Iris pigment epithelial cell (primary cell): ENCODE results near the gene PRDM12.

Experiments
- DNase-seq: peaks from one replicate; pipeline ENCODE4 v3.0.0-alpha.2; 2011; ENCODE audit warnings: low read depth

The PRDM12 gene

DNA sequence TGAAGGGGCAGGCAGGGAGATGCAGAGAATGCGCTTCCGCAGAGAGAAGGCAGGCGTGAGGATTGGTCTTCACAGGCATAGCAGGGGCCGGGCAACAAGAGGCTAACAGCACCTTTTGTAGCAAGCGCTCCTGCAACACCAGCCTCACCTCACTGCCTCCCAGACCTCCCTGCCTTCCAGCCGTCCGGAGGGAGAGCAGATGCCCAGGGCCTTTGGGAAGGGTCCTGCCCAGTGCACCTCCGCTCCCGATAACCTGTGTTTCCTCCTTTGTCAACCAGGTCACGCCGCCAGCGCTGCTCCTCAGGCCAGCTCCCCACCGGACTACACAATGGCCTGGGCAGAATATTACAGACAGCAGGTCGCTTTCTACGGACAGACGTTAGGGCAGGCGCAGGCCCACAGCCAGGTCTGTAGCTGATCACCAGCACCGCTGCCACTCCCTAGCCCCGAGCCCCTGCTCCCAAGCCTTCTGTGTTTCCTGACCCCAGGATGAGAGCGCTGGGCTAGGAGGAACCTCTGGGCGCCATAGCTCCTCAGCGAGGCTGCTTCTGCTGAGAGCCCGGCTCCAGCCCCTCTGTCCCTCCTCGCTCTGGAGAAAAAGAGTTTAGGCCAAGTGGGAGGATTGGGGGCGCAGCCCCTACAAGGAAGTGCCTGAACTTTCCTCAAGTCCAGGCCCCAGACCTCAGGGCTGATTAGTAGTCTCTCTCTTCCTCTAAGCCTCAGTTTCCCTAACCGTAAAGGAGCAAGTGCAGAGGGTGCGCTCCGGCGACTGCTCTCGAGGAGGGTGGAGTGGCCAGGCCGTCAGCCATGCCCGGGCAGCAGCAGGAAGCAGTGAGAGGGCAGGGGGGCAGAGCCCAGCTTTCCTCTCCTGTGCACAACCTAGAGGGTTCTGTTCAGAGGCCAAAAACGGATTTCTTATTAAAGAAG is 28.4 kb upstream of the PRDM12 start:
- DNase-seq = no peak

DNA sequence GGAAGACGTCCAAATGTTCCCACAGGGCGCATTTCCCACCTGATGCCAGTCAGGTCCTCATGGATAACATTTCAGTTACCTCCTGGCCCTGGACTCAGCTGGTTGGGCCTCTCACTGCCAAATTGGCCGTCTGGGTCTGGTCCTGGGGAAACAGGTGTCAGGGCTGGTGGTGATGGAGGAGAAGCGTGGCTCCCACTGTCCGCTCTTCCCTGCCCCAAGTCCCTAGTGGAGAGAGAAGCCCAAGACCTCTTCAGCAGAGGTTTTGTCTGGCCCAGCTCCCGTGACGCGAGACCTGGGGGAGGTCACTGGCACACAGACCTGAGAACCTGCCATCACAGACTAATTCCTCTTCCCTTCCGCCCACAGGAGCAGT is 27.8 kb upstream of the PRDM12 start:
- no peak for DNase-seq

DNA sequence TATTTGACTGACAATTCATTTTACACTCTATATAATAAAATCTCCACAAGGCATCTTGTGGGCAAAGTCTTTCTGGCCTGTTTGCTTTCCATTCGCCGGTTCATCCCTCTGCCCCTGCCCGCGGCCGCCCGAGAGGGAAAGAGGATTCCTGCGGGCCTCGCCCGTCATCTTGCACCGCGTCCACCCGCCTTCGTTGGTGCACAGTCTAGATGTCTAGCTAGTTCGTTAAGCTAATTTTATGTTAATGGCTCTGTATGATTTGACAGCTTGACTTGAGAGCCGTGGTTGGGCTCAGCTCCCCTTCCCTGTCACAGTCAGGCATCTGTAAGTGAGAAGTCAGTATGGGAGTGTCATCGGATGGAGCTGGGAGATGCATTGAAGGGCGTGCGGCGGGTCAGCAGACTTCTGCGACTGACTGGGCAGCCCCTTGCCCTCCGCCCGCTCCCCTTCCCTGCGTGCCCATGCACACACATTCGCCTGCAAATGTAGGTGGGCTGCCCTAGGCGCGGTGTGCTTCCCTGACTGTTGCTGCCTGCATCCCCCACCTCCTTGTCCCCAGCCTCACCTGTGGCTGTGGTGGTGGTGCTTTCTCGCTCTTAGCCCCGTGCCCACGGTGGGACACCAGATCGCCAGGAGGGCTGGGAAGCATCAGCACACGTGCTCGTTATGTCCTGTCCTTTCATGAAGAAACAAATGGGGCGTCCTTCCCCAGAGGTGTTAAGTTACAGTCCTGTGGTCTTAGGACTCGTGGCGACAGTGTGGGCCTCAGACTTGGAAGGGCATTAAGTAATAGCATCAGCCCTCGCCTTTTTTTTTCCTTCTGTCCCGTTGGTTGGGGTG is 25.9 kb upstream of the PRDM12 start:
- no peak for DNase-seq

DNA sequence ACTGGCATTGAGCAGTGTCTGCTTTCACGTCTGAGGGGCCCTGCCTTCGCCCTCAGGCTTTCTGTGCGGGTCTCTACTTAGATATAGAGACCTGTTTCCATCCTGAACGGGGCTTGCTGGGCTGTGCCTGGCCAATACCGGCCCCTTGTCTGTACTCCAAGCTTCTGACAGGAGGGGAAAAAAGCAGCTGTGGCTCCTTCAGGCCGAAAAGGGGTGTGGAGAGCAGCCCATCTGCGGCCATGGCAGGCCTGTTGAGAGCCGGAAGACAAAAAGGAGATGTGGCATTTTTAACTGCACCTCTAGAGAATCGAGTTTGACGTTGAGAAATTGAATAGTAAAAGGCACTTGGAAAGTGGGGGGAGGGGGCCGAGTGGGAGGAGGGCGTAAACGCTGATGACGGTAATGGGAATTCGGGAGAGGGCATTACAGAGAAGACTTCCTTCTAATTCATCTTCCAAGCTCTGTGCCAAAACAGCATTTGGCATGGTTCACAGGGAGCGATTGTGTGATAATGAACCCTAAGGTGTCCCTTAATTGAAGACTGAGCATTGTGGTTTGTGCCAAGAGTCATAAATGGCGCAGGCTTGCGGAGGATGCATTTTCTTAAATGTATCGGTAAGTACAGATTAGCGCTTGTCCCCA is 25.1 kb upstream of the PRDM12 start:
- no peak for DNase-seq

DNA sequence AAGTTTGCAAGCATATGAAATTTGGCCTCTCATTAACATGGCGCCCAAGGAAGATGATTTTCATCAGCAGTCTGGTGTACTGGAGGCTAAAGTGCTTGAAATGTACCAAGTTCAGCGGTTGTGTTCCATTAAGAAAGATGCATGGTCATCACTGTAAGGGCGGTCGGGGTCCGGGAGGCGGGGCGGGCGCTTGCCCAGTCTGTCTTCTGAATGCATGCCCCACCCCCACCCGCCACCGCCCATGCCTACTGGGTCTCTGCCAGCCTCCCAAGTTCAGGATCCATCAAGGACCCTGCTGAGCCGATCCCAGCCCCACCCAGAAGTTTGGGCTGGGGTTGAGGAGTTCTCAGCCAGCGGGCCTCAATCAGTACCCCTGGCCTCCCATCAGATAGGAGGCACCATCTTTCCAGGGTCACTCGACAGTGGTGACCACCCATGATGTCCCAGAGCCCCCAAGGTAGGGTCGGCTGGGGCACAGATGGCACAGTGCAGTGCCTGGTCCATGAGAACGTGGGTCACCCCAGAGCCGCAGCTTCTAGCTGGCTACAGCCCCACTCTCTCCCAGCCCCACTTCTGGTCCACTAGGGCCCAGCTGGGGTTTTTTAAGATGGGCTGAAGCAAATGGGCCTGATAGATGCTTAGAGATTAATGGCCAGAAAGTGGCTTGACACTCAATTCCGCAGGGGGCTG is 24.4 kb upstream of the PRDM12 start:
- no peak for DNase-seq

DNA sequence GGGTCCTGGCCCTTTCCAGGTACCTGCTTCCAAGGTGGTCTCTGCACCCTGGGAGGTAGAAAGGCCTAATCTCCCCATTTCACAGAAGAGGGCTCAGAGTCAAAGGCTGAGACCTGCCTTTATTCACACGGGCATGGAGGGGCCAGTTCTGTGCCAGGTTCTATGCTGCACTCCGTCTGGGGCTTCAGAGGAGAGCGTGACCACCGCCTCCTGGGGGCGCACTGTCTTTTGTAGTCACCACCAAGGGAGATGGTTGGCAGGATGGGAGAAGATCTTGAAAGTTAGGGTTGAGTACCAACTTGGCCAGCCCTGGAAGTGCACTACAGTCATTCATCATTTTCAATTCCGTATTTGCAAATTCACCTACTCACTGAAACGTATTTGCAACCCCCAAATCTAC is 23.7 kb upstream of the PRDM12 start:
- no peak for DNase-seq

DNA sequence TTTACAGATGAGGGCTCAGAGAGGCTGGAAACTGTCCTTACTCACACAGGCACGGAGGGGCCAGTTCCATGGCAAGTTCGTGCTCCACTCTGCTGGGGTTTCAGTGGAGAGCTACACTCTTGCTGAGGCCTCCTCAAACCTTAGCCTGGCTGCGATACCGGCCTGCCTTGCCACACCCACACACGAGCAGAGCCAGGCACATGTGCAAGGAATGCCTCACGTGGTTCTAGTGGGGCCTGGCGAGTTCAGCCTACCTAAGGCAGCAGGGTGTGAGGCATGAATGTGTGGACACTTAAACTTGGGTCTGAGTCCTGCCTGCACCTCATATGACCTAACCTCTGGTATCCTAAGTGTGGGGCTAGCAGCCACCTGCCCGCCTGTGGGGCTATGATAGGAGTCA is 21.5 kb upstream of the PRDM12 start:
- DNase-seq = no peak

DNA sequence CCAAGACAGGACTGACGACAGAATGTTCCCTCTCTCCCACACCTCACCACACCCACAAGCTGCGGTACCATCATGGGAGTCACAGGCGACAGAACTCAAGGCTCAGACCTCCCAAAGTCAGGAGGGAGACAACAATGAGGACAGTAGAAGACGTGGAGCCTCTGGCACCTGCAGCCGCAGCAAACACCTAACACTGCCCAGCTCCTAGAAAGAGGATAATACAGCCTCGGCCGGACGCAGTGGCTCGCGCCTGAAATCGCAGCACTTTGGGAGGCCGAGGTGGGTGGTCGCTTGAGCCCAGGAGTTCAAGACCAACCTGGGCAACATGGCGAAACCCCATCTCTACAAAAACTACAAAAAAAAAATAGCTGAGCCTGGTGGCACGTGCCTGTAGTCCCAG is 13.2 kb upstream of the PRDM12 start:
- no peak for DNase-seq

DNA sequence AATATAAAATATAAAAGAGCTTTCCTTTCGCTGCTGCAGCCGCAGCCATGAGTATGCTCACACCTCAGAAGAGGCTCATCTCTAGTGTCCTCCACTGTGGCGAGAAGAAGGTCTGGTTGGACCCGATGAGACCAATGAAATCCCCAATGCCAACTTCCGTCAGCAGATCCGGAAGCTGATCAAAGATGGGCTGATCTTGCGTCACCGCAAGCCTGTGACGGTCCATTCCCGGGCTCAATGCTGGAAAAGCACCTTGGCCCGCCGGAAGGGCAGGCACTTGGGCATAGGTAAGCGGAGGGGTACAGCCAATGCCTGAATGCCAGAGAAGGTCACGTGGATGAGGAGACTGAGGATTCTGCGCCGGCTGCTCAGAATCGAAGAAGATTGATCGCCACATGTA is 12.6 kb upstream of the PRDM12 start:
- DNase-seq = no peak

DNA sequence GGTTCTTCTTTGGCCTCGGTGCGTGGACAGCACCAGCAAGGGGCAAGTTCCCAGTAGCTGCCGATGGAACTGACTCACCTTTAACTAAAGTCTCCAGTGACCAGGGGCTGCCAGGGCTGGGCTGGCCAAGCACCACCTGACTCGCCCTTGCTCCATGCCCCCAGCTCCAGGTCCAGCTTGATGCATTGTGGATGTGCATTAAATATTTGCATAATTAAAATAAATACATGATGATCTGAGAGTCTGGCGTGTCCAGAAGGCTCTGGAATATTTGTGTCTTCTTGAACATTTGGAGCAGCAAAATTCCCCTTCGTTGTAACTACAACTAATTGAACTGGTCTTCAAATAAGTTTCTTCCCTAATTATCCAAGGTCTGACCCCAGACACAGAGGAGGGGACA is 9.5 kb upstream of the PRDM12 start:
- no peak for DNase-seq

DNA sequence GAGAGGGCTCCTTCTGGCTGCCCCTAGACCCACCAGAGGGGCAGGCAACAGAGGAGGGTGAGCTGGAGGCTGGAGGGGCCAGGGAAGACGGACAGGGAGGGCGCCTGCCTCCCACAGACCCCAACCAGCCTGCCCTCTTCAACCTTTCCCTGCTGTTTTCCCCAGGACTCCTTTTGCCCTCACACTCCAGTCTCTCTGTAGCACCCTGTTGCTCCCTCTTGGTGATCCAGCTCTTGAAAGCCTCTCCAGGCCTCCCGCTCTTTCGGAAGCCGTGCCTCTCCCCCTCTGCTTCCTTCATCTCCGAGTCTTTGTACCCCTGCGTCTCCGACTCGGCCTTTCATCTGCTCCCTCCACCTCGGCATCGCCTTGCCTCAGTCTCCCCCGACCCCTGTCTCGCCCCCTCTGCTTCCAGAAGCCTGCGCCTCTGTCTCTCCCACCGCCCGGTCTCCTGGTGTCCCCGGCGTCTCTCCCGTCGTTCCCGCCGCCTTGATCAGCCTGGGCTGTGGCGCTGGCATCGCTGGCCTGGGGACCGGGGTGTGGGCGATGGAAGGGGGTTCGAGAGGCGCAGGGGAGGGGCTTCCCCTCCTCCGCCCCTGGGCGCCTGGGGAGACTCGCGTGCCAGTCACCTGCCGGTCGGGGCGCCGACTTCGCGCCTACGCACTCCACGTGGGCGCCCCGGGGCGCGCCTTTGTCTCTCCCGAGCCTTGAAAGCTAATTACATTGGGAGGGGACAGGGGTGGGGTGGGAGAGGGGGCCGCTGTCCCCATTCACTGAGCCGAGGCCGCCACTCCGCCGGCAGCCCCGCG is 5.3 kb upstream of the PRDM12 start:
- DNase-seq = no peak

DNA sequence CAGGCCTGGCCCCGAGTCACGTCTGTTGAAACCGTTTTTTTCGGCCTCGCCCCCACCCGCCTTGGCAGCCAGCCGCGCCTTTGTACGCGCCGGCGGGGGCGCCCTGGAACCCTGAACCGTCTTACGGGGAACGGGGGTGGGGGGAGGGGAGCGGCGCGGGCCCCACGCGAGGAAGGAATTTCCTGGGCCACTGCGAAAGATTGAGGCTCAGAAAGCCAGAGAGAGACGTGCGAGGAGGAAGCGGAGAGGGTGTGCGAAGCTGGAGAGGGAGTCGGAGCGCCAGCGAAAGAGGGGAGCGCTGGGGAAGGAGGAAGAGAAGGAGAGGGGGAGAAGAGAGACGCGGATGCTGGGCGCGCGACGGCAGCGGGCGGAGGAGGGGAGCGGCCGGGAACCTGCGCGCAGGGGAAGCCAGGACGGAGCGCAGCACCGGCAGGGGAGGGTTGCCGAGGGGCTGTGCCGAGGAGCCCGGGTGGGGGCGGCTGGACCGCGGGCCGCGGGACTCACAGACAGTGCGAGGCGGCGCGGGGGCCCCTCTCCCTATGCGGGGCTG is 4.6 kb upstream of the PRDM12 start:
- no peak for DNase-seq

DNA sequence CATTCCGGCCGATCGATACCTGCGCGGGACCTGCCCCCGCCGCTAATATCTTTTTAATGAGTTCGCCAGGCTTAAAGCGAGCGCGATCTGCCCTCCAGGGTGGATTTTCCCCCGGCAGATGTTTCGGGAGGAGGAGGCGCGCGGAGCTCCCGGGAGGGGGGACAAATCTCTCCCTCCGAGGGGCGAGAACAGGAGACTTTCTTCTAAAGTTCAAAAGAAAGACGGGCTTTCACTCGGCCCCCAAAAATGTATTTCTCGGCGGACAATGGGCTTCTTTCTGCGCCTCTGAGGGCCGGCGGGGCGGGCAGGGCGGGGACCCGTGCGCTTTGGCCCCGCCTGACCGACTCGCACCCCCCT is 4.1 kb upstream of the PRDM12 start:
- DNase-seq = no peak

DNA sequence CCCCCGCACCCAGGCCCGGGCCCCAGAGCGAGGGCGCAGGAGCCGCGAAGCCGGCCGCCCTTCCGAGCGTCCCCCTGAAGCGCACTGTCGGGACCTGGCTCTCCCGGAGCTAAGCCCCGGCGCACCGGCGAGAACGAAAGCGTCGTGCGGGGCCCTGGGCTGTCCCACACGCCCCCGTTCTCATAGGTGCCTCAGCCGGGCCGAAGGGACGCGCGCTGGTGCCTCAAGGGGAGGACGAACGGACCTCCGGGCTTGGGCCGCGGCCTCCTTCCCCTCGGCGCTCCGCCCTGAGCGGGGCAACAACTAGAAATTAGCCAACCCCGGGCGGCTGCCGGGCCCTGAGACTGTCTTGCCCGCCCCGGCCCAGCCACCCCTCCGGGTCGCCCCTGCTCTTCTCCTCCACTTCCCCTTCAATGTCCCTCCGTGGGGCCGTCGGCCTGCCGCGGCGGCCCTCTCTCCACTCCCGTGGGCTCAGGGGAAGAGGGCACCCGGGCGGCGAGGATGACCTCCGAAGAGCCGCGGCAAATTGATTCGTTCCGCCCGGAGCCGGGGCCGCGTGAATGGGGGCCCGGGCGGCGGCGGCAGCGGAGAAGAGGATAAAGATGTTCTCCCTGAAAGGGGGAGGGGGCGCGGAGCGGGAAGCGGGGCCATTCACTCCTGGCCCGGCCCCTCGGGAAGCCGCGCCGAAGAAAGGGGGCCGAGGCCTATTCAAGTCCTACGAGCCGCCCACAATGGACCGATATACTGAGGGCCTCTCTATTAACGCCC is 3.5 kb upstream of the PRDM12 start:
- DNase-seq = no peak

DNA sequence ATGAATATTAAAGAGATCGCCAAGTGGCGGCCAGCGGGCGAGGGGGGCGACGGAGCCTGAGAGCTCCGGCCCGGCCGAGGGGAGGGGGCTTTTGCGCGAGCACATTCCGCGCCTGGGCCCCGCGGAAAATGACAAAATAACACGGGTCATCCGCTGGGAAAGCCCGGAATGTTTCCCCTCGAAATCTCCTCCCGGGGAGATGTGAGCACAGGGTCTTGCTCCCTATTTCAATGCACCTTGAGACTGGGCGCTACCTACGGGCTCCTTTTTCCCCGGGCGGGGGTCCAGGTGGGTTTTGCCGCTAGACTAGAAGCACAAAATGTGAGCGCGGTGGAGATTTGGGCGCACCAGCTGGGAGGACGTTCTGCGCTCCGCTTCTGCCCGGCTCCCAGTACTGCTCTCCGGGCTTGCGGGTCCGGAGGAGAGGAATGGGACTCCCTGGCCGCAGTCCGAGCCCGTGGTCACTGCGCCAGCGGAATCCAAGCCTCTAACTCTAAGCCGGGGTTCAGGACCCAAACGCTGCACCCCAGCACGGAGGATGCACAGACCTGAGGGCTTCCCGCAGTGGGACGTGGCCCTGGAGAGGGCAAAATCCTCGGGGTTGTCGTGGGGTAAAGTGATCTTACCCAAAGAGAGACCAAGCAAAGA is 2.8 kb upstream of the PRDM12 start:
- DNase-seq = no peak

DNA sequence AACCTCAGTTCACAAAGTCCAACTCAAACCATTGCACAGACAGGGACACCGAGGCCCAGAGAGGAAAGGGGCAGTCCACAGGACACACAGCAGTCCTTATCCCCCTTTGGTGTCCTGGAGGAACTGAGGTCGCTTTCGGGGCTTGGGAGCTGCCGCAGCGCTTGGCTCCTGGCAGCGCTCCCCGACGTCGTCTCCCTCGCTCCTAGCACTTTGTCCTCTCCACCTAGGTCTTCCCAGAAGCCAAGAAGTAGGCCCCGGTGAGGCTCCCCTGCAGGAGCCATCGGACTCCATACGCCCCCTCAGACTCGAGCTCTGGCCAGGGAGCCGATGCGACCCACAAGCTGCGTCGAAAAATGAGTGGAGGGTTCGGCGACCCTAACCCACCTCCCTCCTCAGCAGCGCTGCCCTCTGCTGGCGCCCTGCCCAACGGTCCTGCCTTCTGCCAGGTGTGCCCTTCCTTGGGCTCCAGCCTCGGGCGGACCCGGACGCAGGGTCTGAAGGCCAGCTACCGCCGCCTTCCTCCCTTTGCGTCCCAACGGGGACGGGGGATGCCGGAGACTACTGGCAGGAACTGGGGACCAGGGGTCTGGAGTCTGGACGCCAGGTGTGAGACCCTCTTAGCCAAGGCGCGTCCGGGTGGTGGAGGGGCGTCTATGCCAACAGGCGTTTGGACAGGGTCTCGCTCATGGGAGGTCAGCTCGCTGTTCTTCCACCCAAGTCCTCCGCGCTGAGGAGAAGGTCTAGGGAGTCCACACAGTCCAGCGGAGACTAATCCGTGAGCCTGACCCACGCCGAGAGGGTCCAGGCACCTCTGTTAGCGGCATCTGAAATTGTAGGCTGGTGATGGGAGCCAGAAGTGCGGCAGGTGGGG is 2.1 kb upstream of the PRDM12 start:
- DNase-seq = no peak

DNA sequence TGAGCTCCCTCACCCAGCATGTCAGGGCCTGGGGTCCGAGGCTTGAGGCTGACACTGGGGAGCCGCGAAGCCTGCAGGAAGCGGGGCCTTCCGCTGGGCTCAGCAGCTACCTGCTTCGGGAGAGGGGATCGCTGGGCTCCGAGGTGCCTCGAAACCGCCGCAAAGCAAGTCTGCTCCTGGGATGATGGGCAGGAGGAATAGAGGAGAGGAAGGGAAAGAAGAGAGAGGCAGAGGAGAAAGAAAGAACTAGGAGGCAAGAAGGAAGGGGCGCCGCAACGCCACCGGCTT is 1.5 kb upstream of the PRDM12 start:
- DNase-seq = no peak

DNA sequence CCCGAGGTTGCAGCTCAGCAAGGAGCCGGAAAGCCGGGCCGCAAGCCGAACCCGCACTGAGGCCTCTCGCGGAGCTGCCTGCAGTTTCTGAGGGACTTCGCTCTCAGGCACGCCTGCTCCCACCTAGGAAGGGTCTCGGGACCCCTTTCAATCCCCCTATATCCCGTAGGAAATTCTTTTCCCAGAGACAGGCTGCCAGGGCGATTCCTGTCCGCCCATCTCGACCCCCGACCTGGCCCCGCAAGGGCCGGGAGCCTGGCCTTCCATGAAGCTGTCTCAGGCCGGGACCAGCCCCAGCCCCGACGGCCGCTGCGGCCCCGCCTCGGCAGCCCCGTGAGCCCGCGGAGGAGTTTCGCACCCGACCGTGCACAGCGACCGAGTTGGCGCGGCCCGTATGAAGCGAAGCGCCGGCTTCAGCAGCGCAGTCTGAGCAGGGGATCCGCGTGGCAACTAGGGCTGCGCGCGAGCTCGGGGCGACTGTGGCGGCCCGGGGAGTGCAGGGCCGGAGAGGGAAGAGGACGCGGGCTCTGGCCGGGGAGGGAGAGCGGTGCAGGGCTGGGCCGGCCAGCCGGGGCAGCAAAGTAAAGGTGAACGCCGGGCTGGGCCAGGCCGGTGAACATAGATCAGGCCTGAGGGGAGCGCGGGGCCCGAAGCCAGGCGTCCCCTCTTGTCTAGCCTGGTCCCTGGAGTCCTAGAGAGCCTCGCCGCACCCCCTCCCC is 977 bp upstream of the PRDM12 start:
- peak; percentile 12 for DNase-seq

DNA sequence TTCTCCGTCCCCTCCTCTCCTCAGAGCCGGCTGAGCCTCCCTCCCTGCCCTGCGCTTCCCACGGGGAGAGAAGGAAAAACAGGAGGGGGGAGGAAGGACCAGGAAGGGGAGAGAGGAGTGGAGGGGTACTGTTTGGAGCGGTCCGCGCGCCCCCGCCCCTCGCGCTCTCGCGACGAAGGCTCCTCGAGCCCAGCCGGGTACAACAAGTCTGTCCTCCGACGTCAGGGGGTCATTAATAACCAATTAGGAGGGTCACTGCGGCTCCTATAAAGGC is 480 bp upstream of the PRDM12 start:
- DNase-seq = no peak
